GM18861 (cell line): ENCODE data around the gene FNIP2.
"Not testable (repeated sequence)": the region's sequence is repeated elsewhere in the genome, so short reads cannot be mapped to it uniquely, and the experiment has no call there.

ENCODE experiments used
- ATAC-seq: cut with Tn5 transposase; IDR thresholded peaks from one replicate; pipeline ENCODE4 v1.9.1; 2021; ENCODE audit not compliant: unreplicated experiment

Gene FNIP2

GRCh38 chr4:158865520-158866177 is 96.8 kb downstream of the FNIP2 start:
- peak; percentile 30 for ATAC-seq

GRCh38 chr4:158869001-158869400 is 100.2 kb downstream of the FNIP2 start:
- no peak for ATAC-seq

GRCh38 chr4:158869761-158870160 is 100.9 kb downstream of the FNIP2 start:
- ATAC-seq, result no peak

- ATAC-seq, result no peak
These were observed 101.4 kb downstream of the FNIP2 start for GRCh38 chr4:158870282-158870625.

- no peak for ATAC-seq
These were observed 102.0 kb downstream of the FNIP2 start for GRCh38 chr4:158870626-158871334.

- ATAC-seq, result no peak
These were observed 102.5 kb downstream of the FNIP2 start for GRCh38 chr4:158871335-158871724.

- ATAC-seq, result no peak
These were observed 105.1 kb downstream of the FNIP2 start for GRCh38 chr4:158873795-158874401.

- ATAC-seq, result no peak
These were observed 106.2 kb downstream of the FNIP2 start for GRCh38 chr4:158875026-158875425.

- no peak for ATAC-seq
These were observed 106.6 kb downstream of the FNIP2 start for GRCh38 chr4:158875455-158875854.

GRCh38 chr4:158877069-158877468 is 108.2 kb downstream of the FNIP2 start:
- ATAC-seq, result no peak

- ATAC-seq, result not testable (repeated sequence)
These were observed 113.3 kb downstream of the FNIP2 start for GRCh38 chr4:158882142-158882541.

- ATAC-seq, result no peak
These were observed 115.5 kb downstream of the FNIP2 start for GRCh38 chr4:158884280-158884679.

- ATAC-seq, result no peak
These were observed 116.7 kb downstream of the FNIP2 start for GRCh38 chr4:158885564-158885963.

- ATAC-seq, result no peak
These were observed 121.5 kb downstream of the FNIP2 start for GRCh38 chr4:158890294-158890693.

- ATAC-seq, result no peak
These were observed 122.4 kb downstream of the FNIP2 start for GRCh38 chr4:158891256-158891655.

GRCh38 chr4:158894826-158895225 is 126.0 kb downstream of the FNIP2 start:
- ATAC-seq, result no peak

- no peak for ATAC-seq
These were observed 127.2 kb downstream of the FNIP2 start for GRCh38 chr4:158895797-158896576.

GRCh38 chr4:158896577-158897238 is 127.9 kb downstream of the FNIP2 start:
- not testable (repeated sequence) for ATAC-seq

- ATAC-seq, result not testable (repeated sequence)
These were observed 131.6 kb downstream of the FNIP2 start for GRCh38 chr4:158900408-158900807.

- ATAC-seq, result not testable (repeated sequence)
These were observed 133.7 kb downstream of the FNIP2 start for GRCh38 chr4:158902280-158903078.
